ENCODE measurements around the gene LYZL1.

DNA sequence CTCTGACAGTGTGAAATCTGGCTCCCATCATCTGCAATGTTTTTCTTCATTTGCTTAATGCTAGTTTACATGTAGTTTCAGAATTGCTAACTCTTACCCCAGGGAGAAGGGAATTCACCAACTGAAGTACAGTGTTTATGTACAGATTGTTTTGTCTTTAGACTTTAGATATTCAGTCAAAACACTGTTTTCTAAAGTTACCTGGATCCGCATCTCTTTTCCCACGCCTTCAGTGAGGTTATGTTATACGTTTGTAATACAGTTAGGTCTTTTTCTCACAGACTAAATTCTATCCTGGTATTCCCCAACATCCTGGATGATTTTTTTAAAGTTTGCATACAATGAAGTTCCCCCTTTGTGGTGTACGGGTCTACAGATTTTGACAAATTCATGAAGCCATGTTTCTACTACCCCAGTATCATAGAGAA, 3.2 kb upstream of the LYZL1 start:
- TF ChIP-seq EZH2phosphoT487 (IDR thresholded peaks at IDR 0.05; ENCODE audit: insufficient read depth, low read depth) = no peak
- no peak for TF ChIP-seq EZH2 (IDR thresholded peaks at IDR 0.05; ENCODE audit: insufficient read depth, poor library complexity, severe bottlenecking)
